ENCODE measurements around the gene LCN1. TPM values are rescaled to one million over a fixed set of nuclear protein-coding genes. Genes with fewer than 3 reads are reported as not detected.

Gene LCN1
- total RNA-seq, 4 donors from 2014 or later: not detected

DNA sequence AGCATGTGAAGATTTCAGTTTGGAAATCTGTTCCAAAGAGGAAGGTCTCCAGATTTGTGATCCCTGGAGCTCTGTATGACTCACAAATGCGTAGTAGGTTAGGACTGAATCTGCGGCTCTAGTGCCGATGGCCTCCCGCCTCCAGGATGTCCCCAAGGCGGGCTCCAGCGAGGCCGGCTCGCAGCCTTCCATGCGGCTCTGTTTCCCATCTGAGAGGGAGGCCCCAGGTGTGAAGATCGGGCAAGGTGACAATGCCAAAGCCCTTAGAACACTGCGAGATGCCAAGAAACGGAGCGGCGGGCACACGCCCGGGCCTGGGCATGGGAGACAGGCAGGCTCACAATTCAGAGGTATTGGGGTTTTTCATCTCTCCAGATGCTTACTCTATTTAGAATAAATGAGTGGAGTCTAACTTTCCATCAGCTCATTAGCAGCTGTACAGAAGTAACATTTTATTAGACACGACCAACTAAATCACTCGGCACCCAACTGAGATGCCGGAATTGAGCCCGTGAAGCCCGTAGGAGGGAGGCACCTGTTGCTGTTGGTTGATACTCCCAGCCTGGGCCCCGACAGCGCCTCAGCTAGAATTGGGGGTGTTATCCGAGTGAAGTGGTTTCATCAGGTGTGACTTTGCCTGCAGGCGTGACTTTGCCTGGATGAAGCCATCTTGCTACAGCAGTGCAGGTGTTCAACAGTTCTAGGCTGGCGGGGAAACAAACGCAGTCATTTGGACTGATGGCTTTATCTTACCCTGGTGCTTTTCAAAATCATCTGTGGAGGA, 28.2 kb upstream of the LCN1 start:
- Histone ChIP-seq H3K27ac (no peak overlapping the region), H3K4me1 (no peaks in the 10 kb centered on the region), H3K4me3 (replicated peaks in 1 of 3) (no peak overlapping the region), H3K36me3 (peaks cover 4 to 6% of the 10 kb centered on the region in 2 donors), H3K9me3 (no peaks in the 10 kb centered on the region), H3K27me3 (no peaks in the 10 kb centered on the region)
- no peak for TF ChIP-seq POLR2A (IDR thresholded peaks at IDR 0.05)
- TF ChIP-seq, protein P1, sequence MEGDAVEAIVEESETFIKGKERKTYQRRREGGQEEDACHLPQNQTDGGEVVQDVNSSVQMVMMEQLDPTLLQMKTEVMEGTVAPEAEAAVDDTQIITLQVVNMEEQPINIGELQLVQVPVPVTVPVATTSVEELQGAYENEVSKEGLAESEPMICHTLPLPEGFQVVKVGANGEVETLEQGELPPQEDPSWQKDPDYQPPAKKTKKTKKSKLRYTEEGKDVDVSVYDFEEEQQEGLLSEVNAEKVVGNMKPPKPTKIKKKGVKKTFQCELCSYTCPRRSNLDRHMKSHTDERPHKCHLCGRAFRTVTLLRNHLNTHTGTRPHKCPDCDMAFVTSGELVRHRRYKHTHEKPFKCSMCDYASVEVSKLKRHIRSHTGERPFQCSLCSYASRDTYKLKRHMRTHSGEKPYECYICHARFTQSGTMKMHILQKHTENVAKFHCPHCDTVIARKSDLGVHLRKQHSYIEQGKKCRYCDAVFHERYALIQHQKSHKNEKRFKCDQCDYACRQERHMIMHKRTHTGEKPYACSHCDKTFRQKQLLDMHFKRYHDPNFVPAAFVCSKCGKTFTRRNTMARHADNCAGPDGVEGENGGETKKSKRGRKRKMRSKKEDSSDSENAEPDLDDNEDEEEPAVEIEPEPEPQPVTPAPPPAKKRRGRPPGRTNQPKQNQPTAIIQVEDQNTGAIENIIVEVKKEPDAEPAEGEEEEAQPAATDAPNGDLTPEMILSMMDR (IDR thresholded peaks at IDR 0.05): no peak
- 92 to 94% methylated on average over 27 of the region's 27 CpGs for WGBS, 2 donors
- no peak for DNase-seq
- intact Hi-C loops (cut with DNase I): no loop called here

DNA sequence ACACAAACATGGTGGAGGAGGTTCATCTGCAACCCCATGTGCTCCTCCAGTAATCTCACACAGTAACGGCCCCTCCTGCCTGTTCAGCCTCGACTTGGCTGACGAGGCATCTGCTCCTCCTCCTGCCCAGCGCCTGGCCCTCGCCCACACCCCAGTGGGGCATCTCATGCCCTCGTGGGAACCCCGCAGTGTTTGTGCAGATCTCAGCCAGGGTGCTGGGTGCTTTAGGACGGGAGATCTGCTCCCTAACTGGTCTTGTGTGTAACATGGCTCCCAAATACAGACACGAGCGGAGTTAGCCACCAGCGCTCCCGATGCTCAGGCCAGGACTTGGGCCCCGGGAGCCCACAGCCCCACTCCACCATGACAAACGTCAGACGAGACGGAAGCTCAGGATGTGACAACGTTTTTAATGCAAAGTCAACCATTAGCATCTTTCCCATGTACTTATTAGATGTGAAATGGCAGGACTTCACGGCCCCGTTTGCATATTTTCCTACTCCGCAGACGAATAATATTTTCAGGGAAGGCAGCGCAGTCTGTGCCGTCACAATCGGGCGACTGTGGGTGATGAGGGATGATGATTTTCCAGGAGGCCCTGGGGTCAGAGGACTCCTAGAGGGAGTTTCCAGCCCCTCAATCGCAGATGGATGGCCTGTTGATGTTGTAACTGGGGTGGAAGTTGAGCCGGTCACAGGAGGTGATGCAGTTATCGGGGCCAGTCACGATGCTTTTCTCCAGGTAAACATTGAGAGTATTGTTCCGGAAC, 26.3 kb upstream of the LCN1 start:
- no peak for DNase-seq
- H3K27me3 ChIP-seq: no peaks in the 10 kb centered on the region
- intact Hi-C loops (cut with DNase I): no loop called here
- peaks cover 5% of the 10 kb centered on the region in 2 donors for H3K4me1 ChIP-seq
- H3K9me3 ChIP-seq: no peaks in the 10 kb centered on the region
- no peak for TF ChIP-seq POLR2A (IDR thresholded peaks at IDR 0.05)
- TF ChIP-seq, protein P1 (IDR thresholded peaks at IDR 0.05): no peak
- H3K27ac ChIP-seq: no peak overlapping the region
- 88 to 92% methylated on average over 25 to 30 of the region's 30 CpGs for WGBS, 2 donors
- no peaks in the 10 kb centered on the region for H3K36me3 ChIP-seq
- H3K4me3 ChIP-seq (replicated peaks in 1 of 3): no peak overlapping the region

DNA sequence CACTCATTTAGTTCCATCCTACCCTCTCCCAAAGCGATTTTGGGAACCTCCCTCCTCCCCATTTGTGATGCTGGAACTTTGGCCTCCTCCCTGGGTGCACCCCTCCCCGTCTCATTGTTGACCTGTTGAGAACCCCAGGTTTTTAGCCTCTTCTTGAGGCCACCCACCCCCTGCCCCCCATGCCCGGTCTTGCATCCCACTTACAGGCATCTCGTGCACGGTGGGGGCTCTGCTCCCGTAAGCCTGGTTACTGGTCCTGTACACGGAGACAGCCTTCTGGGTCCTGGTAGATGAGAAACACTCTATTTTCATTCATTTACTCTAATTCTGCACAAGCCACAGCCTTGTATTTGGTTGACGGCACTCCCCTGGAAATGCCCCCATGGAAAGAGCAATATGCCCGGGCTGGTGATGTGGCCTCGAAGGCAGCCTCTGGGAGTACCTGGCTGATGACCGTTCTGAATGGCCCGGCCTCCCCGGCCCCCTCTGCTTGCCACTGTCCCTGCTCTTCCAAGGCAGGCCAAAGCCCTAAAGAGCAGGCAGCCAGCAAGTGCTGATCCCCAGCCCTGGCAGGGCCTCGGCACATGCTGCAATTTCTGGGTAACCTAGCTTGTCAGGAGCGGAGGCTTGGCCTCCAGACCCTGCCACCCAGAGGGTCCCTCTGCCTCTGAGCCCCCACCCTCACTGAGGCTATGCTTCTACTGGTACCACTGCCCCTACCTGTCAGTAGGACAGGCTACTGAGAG, 22.7 kb upstream of the LCN1 start:
- no peak for TF ChIP-seq POLR2A (IDR thresholded peaks at IDR 0.05)
- TF ChIP-seq, protein P1 (IDR thresholded peaks at IDR 0.05): no peak
- Histone ChIP-seq H3K27ac (no peak overlapping the region), H3K4me1 (peaks cover 18 to 19% of the 10 kb centered on the region in 2 donors), H3K36me3 (peaks cover under 1 to 4% of the 10 kb centered on the region in 2 donors), H3K4me3 (replicated peaks in 1 of 3) (no peak overlapping the region), H3K9me3 (no peaks in the 10 kb centered on the region), H3K27me3 (no peaks in the 10 kb centered on the region)
- DNase-seq: no peak
- intact Hi-C loops (cut with DNase I): no loop called here
- 82 to 87% methylated on average over 8 to 13 of the region's 15 CpGs for WGBS, 2 donors

DNA sequence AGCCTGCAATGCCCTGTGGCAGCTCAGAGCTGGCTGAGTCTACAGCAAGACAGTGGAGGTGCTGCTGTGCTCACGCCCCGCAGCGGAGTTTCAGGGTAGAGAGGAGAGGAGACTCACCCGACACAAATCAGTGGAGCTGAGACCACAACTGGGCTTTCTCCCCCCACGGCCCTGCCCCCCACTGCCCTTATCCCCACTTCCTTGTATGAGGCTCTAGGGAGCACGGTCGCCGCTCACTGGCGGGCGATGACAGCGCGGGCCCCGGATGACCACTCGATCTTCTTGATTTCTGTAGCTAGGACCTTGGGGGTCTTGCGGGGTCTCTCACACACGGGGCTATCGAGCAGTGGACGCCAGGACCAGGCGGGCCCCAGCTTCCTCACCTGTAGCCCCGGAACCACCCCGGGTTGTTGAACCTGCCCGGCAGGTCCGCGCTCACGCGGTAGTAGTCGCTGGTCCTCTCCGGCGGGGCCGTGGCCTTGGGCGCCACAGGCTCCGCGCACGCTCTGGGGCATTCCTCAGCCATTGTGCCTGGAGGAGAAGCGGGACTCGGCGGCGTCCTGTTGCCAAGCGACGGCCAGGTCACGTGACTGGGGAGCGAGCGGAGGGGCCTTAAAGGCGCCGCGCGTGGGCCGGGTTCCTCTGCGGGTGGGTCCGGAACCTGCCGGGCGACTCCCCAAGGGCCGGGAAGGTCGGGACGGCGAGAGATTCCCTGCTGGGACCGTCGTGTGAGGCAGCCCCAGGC, 21.7 kb upstream of the LCN1 start:
- Histone ChIP-seq H3K27me3 (no peaks in the 10 kb centered on the region), H3K4me1 (peaks cover 18 to 19% of the 10 kb centered on the region in 2 donors), H3K27ac (peak overlapping the region; percentile 48 to 72 (median 54)), H3K4me3 (replicated peaks in 1 of 3) (peak overlapping the region; percentile 69 to 92 (median 86)), H3K36me3 (peaks cover 10 to 13% of the 10 kb centered on the region in 2 donors), H3K9me3 (no peaks in the 10 kb centered on the region)
- peak; percentile 97 for DNase-seq
- TF ChIP-seq, protein P1 (IDR thresholded peaks at IDR 0.05): no peak
- peak in 1 of 2 donors; percentile 52 for TF ChIP-seq POLR2A (IDR thresholded peaks at IDR 0.05)
- intact Hi-C loops (cut with DNase I): no loop called here
- 0 to 2% methylated on average over 11 to 45 of the region's 58 CpGs for WGBS, 2 donors

Data from thyroid gland (tissue), 4 donors.